Inferior parietal cortex (tissue), 1 donor: ENCODE results near the gene CLCN4.

Experiments
- DNase-seq: peaks from one replicate; pipeline ENCODE4 v3.0.0-alpha.2; 2016; ENCODE audit errors: extremely low spot score

CLCN4 gene

DNA sequence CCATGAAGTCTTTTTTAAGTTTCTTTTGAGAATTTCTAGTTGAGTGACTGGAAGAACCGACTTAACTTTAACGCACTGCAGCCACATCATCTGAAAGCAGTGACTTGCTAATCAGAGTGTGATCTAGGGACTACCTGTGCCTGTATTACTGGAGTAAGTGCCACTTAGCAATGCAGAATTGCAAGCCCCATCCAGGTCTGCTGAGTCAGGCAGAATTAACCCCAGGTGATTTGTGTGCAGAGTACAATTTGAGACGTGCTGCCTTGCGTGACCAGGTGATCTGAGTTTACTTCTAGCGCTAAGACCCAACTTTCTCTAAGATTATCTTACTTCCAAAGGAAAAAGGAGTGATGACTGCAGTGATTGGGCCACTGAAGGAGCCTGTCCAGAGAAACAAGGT lies 85.3 kb downstream of the CLCN4 start:
- DNase-seq = no peak

DNA sequence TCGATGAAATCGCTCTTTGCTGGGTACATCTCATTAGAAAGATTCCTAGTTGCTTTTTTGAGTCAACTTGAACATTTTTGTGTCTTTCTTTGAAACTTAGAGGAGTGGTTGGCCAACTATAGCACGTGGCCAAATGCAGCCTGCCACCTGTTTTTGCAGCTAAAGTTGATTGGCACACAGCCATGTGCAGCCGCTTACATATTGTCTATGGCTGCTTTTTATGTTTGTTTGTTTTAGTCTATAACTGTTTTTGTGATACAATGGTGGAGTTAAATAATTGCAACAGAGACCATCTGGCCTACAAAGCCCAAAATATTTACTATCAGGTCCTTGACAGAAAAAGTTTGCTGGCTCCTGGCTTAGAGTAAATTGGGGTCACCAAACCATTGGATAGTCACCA lies 86.3 kb downstream of the CLCN4 start:
- no peak for DNase-seq

DNA sequence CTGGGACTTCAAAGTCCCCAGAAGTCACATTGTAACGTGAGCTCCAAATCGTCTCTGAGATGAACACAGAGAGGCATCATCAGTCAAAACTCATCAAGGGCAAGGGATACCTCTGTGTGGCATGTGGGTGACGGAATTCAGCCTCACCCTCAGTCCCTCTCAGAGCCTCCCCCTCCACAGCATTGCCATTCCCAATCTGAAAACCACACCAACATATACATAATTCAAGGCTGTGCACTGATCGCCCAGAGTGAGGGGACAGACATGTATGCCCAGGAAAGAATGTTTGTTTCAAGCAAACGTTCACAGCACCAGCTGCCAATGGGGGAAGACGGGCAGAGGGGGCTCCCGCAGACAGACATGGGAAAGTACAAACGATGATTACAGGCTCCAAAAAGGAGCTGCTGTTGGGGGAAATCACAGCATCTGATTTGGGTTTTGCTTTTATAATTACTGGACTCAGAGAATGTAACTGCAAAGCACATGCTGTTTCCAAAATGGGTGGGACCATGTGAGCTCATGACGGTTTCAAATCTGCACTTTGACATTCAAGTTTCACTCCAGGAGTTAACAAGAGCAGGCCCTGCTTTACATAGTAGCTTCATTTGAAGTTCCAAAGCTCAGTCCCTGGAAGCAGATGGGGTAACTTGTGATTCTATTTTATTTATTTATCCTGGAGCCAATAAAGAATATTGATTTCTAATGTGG lies 88.3 kb downstream of the CLCN4 start:
- DNase-seq = no peak

DNA sequence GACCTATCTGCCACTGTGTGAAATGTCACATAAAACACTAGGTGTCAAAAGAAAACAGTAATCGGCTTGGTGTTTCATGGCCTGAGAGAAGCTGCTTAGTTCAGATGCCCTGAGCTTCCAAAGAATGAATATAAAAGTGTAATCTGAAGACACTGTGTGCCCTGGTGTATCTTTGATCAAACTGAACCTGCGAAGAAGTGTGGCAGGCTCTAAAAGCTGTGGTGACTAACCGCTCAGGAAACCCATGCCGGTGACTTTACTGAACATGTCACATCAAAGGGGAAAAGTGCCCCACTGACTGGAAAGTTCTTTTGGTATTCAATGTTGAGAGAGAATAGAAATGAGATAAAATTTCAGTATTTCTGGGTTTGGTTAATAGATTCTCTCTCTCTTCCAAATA lies 89.1 kb downstream of the CLCN4 start:
- no peak for DNase-seq

DNA sequence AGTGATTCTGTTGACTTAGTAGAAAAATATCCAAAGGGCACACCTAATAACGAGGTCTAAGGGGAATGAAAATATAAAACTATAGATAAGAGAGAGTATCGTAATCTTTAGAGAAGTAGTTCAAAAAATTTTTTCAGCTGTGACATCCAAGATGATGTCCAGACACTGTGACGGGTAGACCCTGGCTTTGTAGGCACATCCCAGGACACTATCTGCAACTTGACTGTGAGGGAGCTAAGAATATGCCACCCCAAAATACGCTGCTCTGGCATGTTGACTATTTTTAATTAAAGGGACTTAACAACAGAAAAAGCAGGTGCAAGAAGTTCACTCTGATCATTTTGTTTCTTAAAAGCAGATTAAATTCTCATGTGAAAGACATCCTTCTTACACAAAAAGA lies 89.5 kb downstream of the CLCN4 start:
- no peak for DNase-seq

DNA sequence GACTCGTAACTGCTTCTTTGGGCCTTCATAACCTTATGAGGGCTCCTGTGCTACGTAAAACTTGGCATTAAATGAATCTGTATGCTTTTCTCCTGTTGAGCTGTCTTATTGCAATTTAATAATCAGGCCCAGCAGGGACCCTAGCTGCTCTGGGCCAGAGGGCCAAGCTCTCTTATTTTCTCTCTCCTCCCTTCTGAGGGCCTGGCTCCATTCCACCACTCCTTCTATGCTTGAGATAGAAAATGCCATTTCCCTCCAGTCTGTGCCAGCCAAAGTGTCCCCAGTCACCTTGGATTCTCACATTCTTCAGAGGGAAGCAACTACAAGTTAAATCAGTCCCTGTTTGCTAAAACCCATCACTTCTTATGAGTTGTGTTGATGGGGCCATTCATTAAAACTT lies 90.1 kb downstream of the CLCN4 start:
- DNase-seq = no peak

DNA sequence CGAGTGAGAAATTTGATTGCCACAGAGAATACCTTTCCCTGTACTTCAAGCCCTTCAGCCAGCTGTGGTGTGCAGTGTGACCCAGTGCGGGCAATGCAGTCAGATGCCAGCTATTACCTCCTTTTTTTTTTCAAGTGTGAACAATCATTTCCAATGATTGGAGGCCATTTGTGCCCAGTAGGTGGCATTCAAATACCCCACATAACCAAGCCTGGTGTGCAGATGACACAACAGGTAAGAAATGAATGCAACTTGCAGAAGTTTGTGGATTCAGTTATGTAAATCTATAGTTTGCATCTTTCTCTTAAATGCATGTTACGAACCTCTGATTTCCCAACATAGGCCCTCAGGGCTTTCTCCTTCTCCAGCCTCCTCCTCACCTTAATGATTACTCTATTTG lies 98.0 kb downstream of the CLCN4 start:
- peak; percentile 4 for DNase-seq

DNA sequence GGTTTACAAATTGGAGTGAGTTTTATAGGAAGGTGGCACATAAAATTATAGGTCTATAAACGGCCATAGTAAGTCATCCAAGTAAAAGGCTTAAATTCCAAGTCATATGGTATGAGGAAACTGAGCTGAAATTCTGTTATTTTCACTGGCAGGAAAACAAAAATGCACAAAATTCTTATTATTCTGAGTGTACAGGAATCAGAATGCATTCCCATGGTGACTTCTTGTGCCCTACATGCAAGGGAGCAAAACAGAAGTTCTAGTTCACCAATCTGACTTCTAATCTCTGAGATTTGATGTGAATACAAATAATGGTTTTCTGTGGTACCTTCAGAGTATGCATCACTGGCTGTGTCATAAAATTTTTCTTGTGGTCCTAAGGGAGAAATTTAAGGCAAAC lies 102.9 kb downstream of the CLCN4 start:
- no peak for DNase-seq

DNA sequence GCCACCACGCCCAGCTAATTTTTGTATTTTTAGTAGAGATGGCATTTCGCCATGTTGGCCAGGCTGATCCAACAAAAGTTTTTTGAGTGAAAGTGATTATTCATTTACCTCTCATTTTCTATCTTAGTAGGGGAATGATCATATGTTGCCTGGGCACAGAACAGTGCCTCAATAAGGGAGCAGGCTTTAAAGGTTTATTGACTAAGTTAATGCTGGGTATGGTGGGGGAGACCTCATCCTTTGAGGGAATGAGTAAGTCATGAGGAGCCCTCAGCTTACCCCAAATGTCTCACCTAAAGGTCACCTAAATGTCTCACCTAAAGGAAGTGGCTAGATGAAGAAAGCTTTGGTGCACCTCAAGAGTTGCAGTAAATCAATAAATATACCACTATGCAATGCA lies 109.0 kb downstream of the CLCN4 start:
- no peak for DNase-seq

DNA sequence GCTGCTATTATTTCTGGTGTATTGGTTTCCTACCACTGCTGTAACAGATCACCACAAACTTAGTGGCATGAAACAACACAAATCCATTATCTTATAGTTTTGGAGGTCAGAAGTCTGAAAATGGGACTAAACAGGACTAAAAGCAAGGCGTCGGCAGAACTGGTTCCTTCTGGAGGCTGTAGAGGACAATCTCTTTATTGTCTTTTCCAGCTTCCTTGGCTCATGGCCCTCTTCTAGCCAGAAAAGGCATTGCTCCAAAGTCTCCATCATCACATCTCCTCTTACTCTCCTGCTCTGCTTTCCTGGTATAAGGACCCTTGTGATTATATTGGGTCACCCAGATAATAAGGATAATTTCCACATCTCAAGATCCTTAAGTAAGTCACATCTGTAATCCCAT lies 121.9 kb downstream of the CLCN4 start:
- no peak for DNase-seq

DNA sequence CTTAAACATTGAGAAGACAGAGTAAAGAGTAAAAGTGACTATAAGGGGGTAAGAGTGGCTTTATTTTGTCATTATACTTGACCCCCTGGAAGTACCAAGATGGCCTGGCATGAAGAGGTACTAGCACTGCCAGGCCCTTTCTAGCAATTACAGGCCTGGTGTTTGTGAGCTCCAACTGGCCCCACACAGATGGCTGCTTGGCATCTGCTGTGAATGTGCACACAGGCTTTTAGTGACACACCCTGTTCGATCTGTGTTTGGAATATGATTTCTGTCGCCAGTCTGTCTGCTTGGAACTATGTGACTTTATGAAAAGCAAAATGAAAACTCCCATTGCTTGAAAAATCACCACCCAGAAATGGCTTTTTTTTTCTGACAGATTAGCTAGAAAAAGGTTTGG lies 123.3 kb downstream of the CLCN4 start:
- no peak for DNase-seq

DNA sequence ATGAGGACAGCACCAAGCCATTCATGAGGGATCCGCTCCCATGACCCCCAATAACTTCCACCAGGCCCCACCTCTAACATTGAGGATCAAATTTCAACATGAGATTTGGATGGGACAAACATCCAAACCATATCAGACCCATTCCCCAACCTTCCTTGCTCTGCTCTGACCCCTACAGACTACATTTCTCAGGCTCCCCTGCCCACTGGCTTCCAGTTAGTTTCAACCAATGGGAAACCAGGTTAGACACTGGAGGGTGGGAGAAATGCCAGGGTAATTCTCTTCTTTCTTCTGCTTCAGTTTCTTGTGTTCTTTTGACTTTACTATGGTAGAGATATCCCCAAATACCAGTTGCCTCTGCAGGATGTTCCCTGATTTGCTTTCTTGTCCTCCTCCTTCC lies 125.7 kb downstream of the CLCN4 start:
- no peak for DNase-seq

DNA sequence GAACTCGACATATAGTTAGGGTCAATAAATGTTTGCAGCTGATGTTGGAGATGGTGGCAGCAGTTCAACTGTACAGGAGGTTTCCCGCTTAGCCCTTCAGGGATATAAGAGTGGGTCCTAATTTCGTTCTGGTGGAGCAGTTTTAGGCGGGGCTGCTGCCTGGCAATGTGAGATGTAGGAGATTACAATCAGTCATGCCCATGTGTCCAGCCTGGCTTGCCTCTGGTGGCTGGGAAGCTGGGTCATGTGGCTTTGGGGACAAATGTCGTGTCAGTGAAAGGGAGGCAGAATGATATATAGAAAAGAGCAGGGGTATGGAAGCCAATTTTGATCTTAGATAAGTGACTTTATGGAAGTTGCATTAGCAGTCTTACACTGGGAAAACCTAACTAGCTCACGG lies 129.4 kb downstream of the CLCN4 start:
- DNase-seq = no peak
